ENCODE results near the gene ATP13A1. TPM values are rescaled to one million over a fixed set of nuclear protein-coding genes. Genes with fewer than 3 reads are reported as not detected.

ATP13A1 gene
- total and polyA plus RNA-seq, 2 of the 8 experiments (the other 6 are each of a cell fraction or from before 2014, with no cell fraction given): 33.0 to 64.2 TPM

GRCh38 chr19:19619849-19620210 lies 43.6 kb downstream of the ATP13A1 start:
- H3K27ac ChIP-seq (ENCODE audit: low read depth, low read length): no peak overlapping the region

More at GRCh38 chr19:19619849-19620210, 43.6 kb downstream of the ATP13A1 start:
- DNase-seq (ENCODE audit: low read depth in 1 of 2, low spot score in 2 of 2): no peak
- Histone ChIP-seq H4K20me1 (replicated peaks in 1 of 2; ENCODE audit: control insufficient read depth in 1 of 2, insufficient read depth in 2 of 2, low read length in 2 of 2) (peaks cover 3 to 12% of the 10 kb centered on the region in 2 experiments), H3K23ac (ENCODE audit: insufficient read length) (no peak overlapping the region), H3K79me1 (ENCODE audit: low read depth, low read length) (no peaks in the 10 kb centered on the region), H3K4me3 (ENCODE audit: extremely low read depth in 1 of 4, insufficient read depth in 2 of 4, low read depth in 3 of 4, low read length in 4 of 4) (no peak overlapping the region), H3K14ac (ENCODE audit: insufficient read length) (no peak overlapping the region), H3K79me2 (ENCODE audit: control insufficient read depth in 1 of 2, insufficient read depth in 2 of 2, low read length in 2 of 2) (no peaks in the 10 kb centered on the region), H3K56ac (replicated peaks; ENCODE audit: insufficient read length, low read depth, low read length) (no peak overlapping the region), H3K9ac (replicated peaks in 1 of 4; ENCODE audit: extremely low read depth in 1 of 4, low read depth in 3 of 4, low read length in 3 of 4) (no peak overlapping the region), H3K4ac (replicated peaks; ENCODE audit: insufficient read length, low read depth, low read length) (no peak overlapping the region), H4K5ac (ENCODE audit: insufficient read length, low read depth, low read length) (no peak overlapping the region), H2BK120ac (replicated peaks; ENCODE audit: low read depth, low read length) (no peak overlapping the region), H3K27me3 (replicated peaks in 1 of 4; ENCODE audit: control insufficient read depth in 3 of 4, extremely low read depth in 1 of 4, insufficient read depth in 3 of 4, low read length in 3 of 4) (peaks cover 0 to 5% (median 3%) of the 10 kb centered on the region in 4 experiments; a peak in 6 of 7 replicates), H2BK15ac (ENCODE audit: low read length) (no peak overlapping the region), H4K91ac (replicated peaks; ENCODE audit: insufficient read length, low read length) (no peak overlapping the region), H3K36me3 (ENCODE audit: control insufficient read depth in 2 of 4, insufficient read depth in 4 of 4, low read length in 3 of 4) (peaks cover 3 to 10% (median 7%) of the 10 kb centered on the region in 4 experiments; a peak in 5 of 8 replicates), H2AK5ac (ENCODE audit: low read depth, low read length) (no peak overlapping the region), H3K4me2 (ENCODE audit: insufficient read depth in 1 of 2, low read depth in 2 of 2, low read length in 2 of 2) (no peak overlapping the region), H2AFZ (ENCODE audit: low read length) (no peak overlapping the region), H3K4me1 (replicated peaks in 1 of 4; ENCODE audit: control insufficient read depth in 3 of 4, insufficient read depth in 4 of 4, low read length in 3 of 4) (0 out of 7 replicates have a peak, but pooled peaks cover 0 to 3% (median under 1%) of the 10 kb centered on the region in 4 experiments), H2BK20ac (ENCODE audit: low read length) (no peak overlapping the region), H3K9me3 (ENCODE audit: insufficient read depth in 2 of 2, low read depth in 1 of 2, low read length in 1 of 2) (no peaks in the 10 kb centered on the region), H2BK12ac (ENCODE audit: low read depth, low read length) (no peak overlapping the region), H3K18ac (ENCODE audit: extremely low read depth, low read length) (no peak overlapping the region), H3K23me2 (ENCODE audit: low read depth, low read length) (peaks cover 7% of the 10 kb centered on the region; the same call in 1 of the 2 replicates), H2BK5ac (ENCODE audit: low read depth, low read length) (no peak overlapping the region), H4K8ac (ENCODE audit: extremely low read depth, insufficient read depth, low read length) (no peak overlapping the region)
- TF ChIP-seq ZNF274 (IDR thresholded peaks at IDR 0.05; ENCODE audit: borderline replicate concordance, extremely low read depth, low read length) (no peak), SP1 (IDR thresholded peaks at IDR 0.05; ENCODE audit: low read depth, low read length) (no peak), HDAC6 (IDR thresholded peaks at IDR 0.05; ENCODE audit: low read depth, low read length) (no peak), ATF3 (IDR thresholded peaks at IDR 0.05; ENCODE audit: insufficient read depth, low read depth, low read length) (no peak), CBX5 (IDR thresholded peaks at IDR 0.05; ENCODE audit: low read depth, low read length) (no peak), BACH1 (IDR thresholded peaks at IDR 0.05; ENCODE audit: low read length) (no peak), BRCA1 (IDR thresholded peaks at IDR 0.05; ENCODE audit: low read depth, low read length) (no peak), EZH2 (IDR thresholded peaks at IDR 0.05; ENCODE audit: low read depth, low read length, severe bottlenecking) (no peak), SIN3A (conservative IDR thresholded peaks at IDR 0.05 in 1 of 2, IDR thresholded peaks at IDR 0.05 in 1 of 2; ENCODE audit: low read depth in 1 of 2, low read length in 2 of 2) (no peak), HDAC2 (IDR thresholded peaks at IDR 0.05; ENCODE audit: borderline replicate concordance in 1 of 2, low read depth in 2 of 2, low read length in 2 of 2) (no peak), RAD21 (IDR thresholded peaks at IDR 0.05 in 1 of 2, conservative IDR thresholded peaks at IDR 0.05 in 1 of 2; ENCODE audit: low read depth in 2 of 2, low read length in 2 of 2) (no peak)
- ChIA-PET POLR2A (ENCODE audit: partially characterized antibody) (interaction anchor here (0.6 to 4.9 kb wide), 4 partner anchors 8 to 421 kb away, joined by 3 to 46 read pairs (median 4); partner anchors contain the start of genes ATP13A1 and LPAR2), CTCF (ENCODE audit: partially characterized antibody) (interaction anchor here (0.6 to 1.4 kb wide), 3 partner anchors 17 to 101 kb away, joined by 3 to 6 read pairs (median 3); no protein-coding TSS in a partner anchor)
- no peak for FAIRE-seq
- WGBS, 2 experiments (ENCODE audit: extremely low coverage in 1 of 2, insufficient coverage in 1 of 2, insufficient read length in 1 of 2, insufficient replicate concordance in 2 of 2, low coverage in 1 of 2, low lambda C conversion rate in 2 of 2, missing lambda C conversion rate in 1 of 2): 87% methylated on average over 7 of the region's 7 CpGs; no CpG with 5 or more reads in 1 of the 2 experiments
